Natural killer cell (primary cell): Measurements from ENCODE around the gene SHLD2. TPM values are rescaled to one million over a fixed set of nuclear protein-coding genes. Genes with fewer than 3 reads are reported as not detected.
"Not testable (repeated sequence)": the region's sequence is repeated elsewhere in the genome, so short reads cannot be mapped to it uniquely, and the experiment has no call there.

Experiments used
- ATAC-seq, 3 donors: fragments of 150-1000 bp in 2 of 3; fragments of 200-7000 bp in 1 of 3; cut with Tn5 transposase; 1 replicate in 1 of 3; 2 replicates in 2 of 3; pipeline ENCODE4 v1.10.0; 2021; ENCODE audit warnings: mild to moderate bottlenecking in 2 of 3, moderate library complexity in 2 of 3
- DNase-seq, 2 donors: peaks; one replicate each; pipeline versions ENCODE4 v3.0.0 to v3.0.0-alpha.2; 2013 to 2021; ENCODE audit warnings: mixed read lengths in 1 of 2
- H3K27ac ChIP-seq: one replicate; pipeline ENCODE4 v1.5.1; 2013; ENCODE audit warnings: mild to moderate bottlenecking, low read length
- H3K27me3 ChIP-seq: one replicate; pipeline ENCODE4 v1.6.1; 2013; ENCODE audit warnings: low read length; ENCODE audit not compliant: control insufficient read depth, insufficient read depth
- H3K36me3 ChIP-seq: one replicate; pipeline ENCODE4 v1.6.1; 2013; ENCODE audit warnings: low read length; ENCODE audit not compliant: control insufficient read depth, insufficient read depth
- H3K4me1 ChIP-seq: one replicate; pipeline ENCODE4 v1.6.1; 2013; ENCODE audit warnings: low read length; ENCODE audit not compliant: control insufficient read depth, insufficient read depth
- H3K4me3 ChIP-seq: one replicate; pipeline ENCODE4 v1.5.1; 2013; ENCODE audit warnings: low read length
- H3K9me3 ChIP-seq: one replicate; pipeline ENCODE4 v1.6.1; 2013; ENCODE audit warnings: low read length; ENCODE audit not compliant: control insufficient read depth, insufficient read depth
- H3K27ac Mint-ChIP-seq, 2 donors: one replicate each; pipeline ENCODE4 v1.8.0; 2022; ENCODE audit warnings: mild to moderate bottlenecking in 2 of 2, mixed read lengths in 2 of 2, moderate library complexity in 1 of 2
- H3K27me3 Mint-ChIP-seq, 2 donors: one replicate each; pipeline ENCODE4 v1.8.0; 2022; ENCODE audit warnings: low read depth in 2 of 2, mixed read lengths in 2 of 2
- H3K36me3 Mint-ChIP-seq: one replicate; pipeline ENCODE4 v1.8.0; 2022; ENCODE audit warnings: mixed read lengths
- H3K4me1 Mint-ChIP-seq, 2 donors: one replicate each; pipeline ENCODE4 v1.8.0; 2022; ENCODE audit warnings: mixed read lengths in 2 of 2
- H3K4me3 Mint-ChIP-seq: one replicate; pipeline ENCODE4 v1.8.0; 2022; ENCODE audit warnings: mild to moderate bottlenecking, moderate library complexity, mixed read lengths
- H3K9me3 Mint-ChIP-seq, 2 donors: one replicate each; pipeline ENCODE4 v1.8.0; 2022; ENCODE audit warnings: mixed read lengths in 2 of 2
- WGBS: methylation state at CpG from one replicate; pipeline ENCODE4 v1.1.7; 2013; ENCODE audit warnings: missing lambda C conversion rate; ENCODE audit not compliant: insufficient coverage; 5-methylcytosine and 5-hydroxymethylcytosine counted together
- intact Hi-C: fragments of 100-400 bp; cut with micrococcal nuclease; formaldehyde crosslinking; loops from one replicate; pipeline ENCODE4 v1.14.2; 2022
- total RNA-seq, 4 donors: library from RNA; stranded (reverse); fragments of 120-200 nt in 1 of 4; gene quantifications; one replicate each; pipeline versions ENCODE4 v1.2.3 to v1.2.4, GENCODE V29; 2013 to 2022
- TF ChIP-seq, protein P1 (sequence below): fragments of 200-600 bp; IDR thresholded peaks from one replicate; pipeline ENCODE4 v1.8.0; 2022; ENCODE audit warnings: antibody characterized with exemption

SHLD2 gene
- total RNA-seq, 3 donors from 2014 or later (not counting 1 experiment from before 2014, with no cell fraction given): 32.6 to 37.5 (median 34.1) TPM

- no peak overlapping the region for H3K27ac Mint-ChIP-seq
- H3K36me3 Mint-ChIP-seq: peaks cover 9% of the 10 kb centered on the region
- no peaks in the 10 kb centered on the region for H3K27me3 ChIP-seq
Measured at GRCh38 chr10:87101996-87102395, 7.0 kb downstream of the SHLD2 start.

GRCh38 chr10:87104727-87105126 is 9.7 kb downstream of the SHLD2 start:
- H3K27me3 ChIP-seq, H3K27ac ChIP-seq, H3K4me3 Mint-ChIP-seq, DNase-seq, H3K9me3 ChIP-seq, ATAC-seq, H3K27ac Mint-ChIP-seq, H3K4me3 ChIP-seq, H3K9me3 Mint-ChIP-seq, intact Hi-C loops, H3K4me1 ChIP-seq, H3K27me3 Mint-ChIP-seq: not testable (repeated sequence)
- Mint-ChIP-seq H3K36me3 (peaks cover 11% of the 10 kb centered on the region), H3K4me1 (peaks cover 0 to 15% of the 10 kb centered on the region in 2 donors)
- WGBS: 97% methylated on average over 7 of the region's 8 CpGs
- H3K36me3 ChIP-seq: peaks cover 31% of the 10 kb centered on the region

More at GRCh38 chr10:87101996-87102395, 7.0 kb downstream of the SHLD2 start:
- Mint-ChIP-seq H3K27me3 (no peaks in the 10 kb centered on the region), H3K4me1 (peaks cover 0 to 11% of the 10 kb centered on the region in 2 donors), H3K9me3 (no peaks in the 10 kb centered on the region), H3K4me3 (no peak overlapping the region)
- WGBS: no CpG with 5 or more reads among the region's 2 CpGs
- no peak overlapping the region for H3K4me3 ChIP-seq
- H3K9me3 ChIP-seq: no peaks in the 10 kb centered on the region
- H3K4me1 ChIP-seq: no peaks in the 10 kb centered on the region
- H3K36me3 ChIP-seq: peaks cover 26% of the 10 kb centered on the region
- TF ChIP-seq, protein P1, sequence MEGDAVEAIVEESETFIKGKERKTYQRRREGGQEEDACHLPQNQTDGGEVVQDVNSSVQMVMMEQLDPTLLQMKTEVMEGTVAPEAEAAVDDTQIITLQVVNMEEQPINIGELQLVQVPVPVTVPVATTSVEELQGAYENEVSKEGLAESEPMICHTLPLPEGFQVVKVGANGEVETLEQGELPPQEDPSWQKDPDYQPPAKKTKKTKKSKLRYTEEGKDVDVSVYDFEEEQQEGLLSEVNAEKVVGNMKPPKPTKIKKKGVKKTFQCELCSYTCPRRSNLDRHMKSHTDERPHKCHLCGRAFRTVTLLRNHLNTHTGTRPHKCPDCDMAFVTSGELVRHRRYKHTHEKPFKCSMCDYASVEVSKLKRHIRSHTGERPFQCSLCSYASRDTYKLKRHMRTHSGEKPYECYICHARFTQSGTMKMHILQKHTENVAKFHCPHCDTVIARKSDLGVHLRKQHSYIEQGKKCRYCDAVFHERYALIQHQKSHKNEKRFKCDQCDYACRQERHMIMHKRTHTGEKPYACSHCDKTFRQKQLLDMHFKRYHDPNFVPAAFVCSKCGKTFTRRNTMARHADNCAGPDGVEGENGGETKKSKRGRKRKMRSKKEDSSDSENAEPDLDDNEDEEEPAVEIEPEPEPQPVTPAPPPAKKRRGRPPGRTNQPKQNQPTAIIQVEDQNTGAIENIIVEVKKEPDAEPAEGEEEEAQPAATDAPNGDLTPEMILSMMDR: no peak
- DNase-seq (no peak), ATAC-seq (no peak)
- H3K27ac ChIP-seq: no peak overlapping the region
- intact Hi-C loops: no loop called here

DNA sequence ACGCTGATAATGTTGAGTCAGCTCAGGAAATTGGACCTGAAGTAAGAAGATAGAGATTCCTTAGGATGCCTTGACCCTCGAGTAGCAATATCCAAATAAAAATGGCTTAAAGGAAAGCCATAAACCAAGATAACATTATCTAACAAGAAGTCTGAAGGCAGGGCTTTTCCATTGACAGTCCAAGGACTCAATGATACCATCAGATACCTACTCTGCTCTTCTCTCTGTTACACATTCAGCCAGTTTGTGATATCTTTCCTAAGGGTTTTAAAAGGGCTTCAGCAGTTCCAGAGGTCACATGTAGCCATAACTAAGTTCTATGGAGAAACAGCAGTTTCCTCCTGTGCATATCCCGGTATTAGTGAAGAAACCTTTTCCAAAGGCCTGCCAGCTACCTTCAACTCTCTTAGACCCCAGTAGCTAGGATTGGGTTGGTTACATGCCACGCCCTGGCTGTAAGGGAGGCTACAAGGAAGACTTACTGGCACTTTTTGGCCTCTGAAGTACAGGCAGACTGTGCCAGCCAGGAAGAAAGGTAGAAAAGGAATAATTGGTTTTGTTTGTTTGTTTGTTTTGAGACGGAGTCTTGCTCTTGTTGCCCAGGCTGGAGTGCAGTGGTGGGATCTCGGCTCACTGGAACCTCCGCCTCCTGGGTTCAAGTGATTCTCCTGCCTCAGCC is 10.6 kb downstream of the SHLD2 start:
- H3K4me1 Mint-ChIP-seq: peaks cover 0 to 16% of the 10 kb centered on the region in 2 donors
- H3K4me3 Mint-ChIP-seq: no peak overlapping the region
- H3K9me3 ChIP-seq: no peaks in the 10 kb centered on the region
- no peak for ATAC-seq
- WGBS: 91% methylated on average over 7 of the region's 7 CpGs
- no peak overlapping the region for H3K27ac ChIP-seq
- DNase-seq: no peak
- intact Hi-C loops: no loop called here
- H3K36me3 ChIP-seq: peaks cover 30% of the 10 kb centered on the region
- H3K4me3 ChIP-seq: no peak overlapping the region
- no peak overlapping the region for H3K27ac Mint-ChIP-seq
- H3K4me1 ChIP-seq: no peaks in the 10 kb centered on the region
- no peaks in the 10 kb centered on the region for H3K27me3 ChIP-seq
- H3K9me3 Mint-ChIP-seq: no peaks in the 10 kb centered on the region
- H3K27me3 Mint-ChIP-seq: no peaks in the 10 kb centered on the region
- TF ChIP-seq, protein P1: no peak
- peaks cover 13% of the 10 kb centered on the region for H3K36me3 Mint-ChIP-seq

- intact Hi-C loops, H3K4me1 ChIP-seq, DNase-seq, H3K27me3 Mint-ChIP-seq, H3K4me3 ChIP-seq, H3K9me3 Mint-ChIP-seq, H3K9me3 ChIP-seq, H3K27me3 ChIP-seq, H3K36me3 ChIP-seq, H3K27ac Mint-ChIP-seq, H3K36me3 Mint-ChIP-seq, H3K27ac ChIP-seq, ATAC-seq, H3K4me3 Mint-ChIP-seq: not testable (repeated sequence)
- peaks cover 0 to 15% of the 10 kb centered on the region in 2 donors for H3K4me1 Mint-ChIP-seq
- WGBS: no CpG with 5 or more reads among the region's 1 CpG
Measured at GRCh38 chr10:87118122-87118521, 23.1 kb downstream of the SHLD2 start.

- H3K9me3 ChIP-seq, H3K27me3 Mint-ChIP-seq, H3K4me3 ChIP-seq, H3K4me3 Mint-ChIP-seq, H3K36me3 ChIP-seq, ATAC-seq, intact Hi-C loops, H3K27ac Mint-ChIP-seq, H3K27ac ChIP-seq, H3K9me3 Mint-ChIP-seq, H3K27me3 ChIP-seq, DNase-seq, H3K36me3 Mint-ChIP-seq, H3K4me1 ChIP-seq: not testable (repeated sequence)
- WGBS: no CpG with 5 or more reads among the region's 1 CpG
- H3K4me1 Mint-ChIP-seq: peaks cover 0 to 15% of the 10 kb centered on the region in 2 donors
Measured at GRCh38 chr10:87119029-87119428, 24.0 kb downstream of the SHLD2 start.

DNA sequence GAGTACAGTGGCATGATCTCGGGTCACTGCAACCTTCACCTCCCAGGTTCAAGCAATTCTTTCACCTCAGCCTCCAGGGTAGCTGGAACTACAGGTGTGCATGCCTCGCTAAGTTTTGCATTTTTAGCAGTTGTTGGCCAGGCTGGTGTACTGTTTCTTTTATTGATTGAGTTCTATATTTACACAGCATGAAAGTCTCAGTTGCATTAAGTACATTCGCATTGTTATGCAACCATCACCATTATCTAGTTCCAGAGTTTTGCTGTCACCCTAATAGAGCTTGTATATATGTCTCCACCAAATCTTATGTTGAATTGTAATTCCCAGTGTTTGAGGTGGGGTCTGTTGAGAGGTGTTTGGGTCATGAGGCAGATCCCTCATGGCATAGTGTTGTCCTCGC is 28.3 kb downstream of the SHLD2 start:
- H3K27me3 ChIP-seq, H3K9me3 Mint-ChIP-seq, H3K4me3 Mint-ChIP-seq, H3K36me3 ChIP-seq, H3K27me3 Mint-ChIP-seq, ATAC-seq, H3K27ac Mint-ChIP-seq, H3K4me3 ChIP-seq, H3K4me1 Mint-ChIP-seq, intact Hi-C loops, H3K27ac ChIP-seq, H3K4me1 ChIP-seq, DNase-seq, H3K9me3 ChIP-seq, H3K36me3 Mint-ChIP-seq: not testable (repeated sequence)
- no CpG with 5 or more reads among the region's 4 CpGs for WGBS

DNA sequence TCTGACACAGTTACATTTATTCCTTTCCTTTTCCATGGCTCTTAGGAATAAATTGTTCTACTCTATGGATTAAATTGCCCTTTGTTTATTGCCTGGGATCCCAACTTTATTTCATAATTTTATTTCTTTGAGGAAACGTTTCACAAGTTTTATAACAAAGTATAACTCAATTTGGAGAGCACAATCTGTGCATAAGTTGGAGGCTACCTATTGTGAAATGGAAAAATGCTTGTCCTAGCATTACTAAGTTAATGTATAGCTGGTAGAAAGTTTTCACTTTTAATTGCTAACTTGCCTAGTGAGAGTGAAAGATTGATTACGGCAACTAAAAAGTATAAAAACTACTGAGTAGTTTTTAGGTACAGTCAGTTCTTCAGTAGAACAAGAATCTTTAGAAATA is 32.0 kb downstream of the SHLD2 start:
- H3K9me3 Mint-ChIP-seq, H3K4me1 Mint-ChIP-seq, H3K27me3 ChIP-seq, H3K4me1 ChIP-seq, ATAC-seq, H3K27ac Mint-ChIP-seq, intact Hi-C loops, DNase-seq, H3K36me3 ChIP-seq, H3K27me3 Mint-ChIP-seq, H3K9me3 ChIP-seq, H3K4me3 ChIP-seq, H3K4me3 Mint-ChIP-seq, H3K27ac ChIP-seq, H3K36me3 Mint-ChIP-seq: not testable (repeated sequence)
- WGBS: no CpG with 5 or more reads among the region's 2 CpGs
